Small intestine (tissue), 7 donors: ENCODE data around the gene SCUBE3. TPM values are rescaled to one million over a fixed set of nuclear protein-coding genes. Genes with fewer than 3 reads are reported as not detected.
A peak's percentile ranks its signal among the peaks of the same experiment; 100 is the strongest.

Experiments
- DNase-seq, 2 donors: peaks; one replicate each; pipeline versions ENCODE4 v3.0.0 to v3.0.0-alpha.2; 2013
- FAIRE-seq: peaks from 2 replicates; lab custom pipeline; 2012; peaks lifted over from hg19 to GRCh38; lab: Jason Lieb, UNC
- H3K27ac ChIP-seq, 3 donors: one replicate each; pipeline ENCODE4 v1.5.1; 2013; ENCODE audit warnings: low read length in 2 of 3, mild to moderate bottlenecking in 2 of 3, control low read depth in 1 of 3, inconsistent platforms in 1 of 3, low read depth in 1 of 3, moderate library complexity in 1 of 3
- H3K27me3 ChIP-seq, 3 donors: one replicate each; pipeline ENCODE4 v1.6.1; 2013; ENCODE audit warnings: low read length in 3 of 3, inconsistent platforms in 1 of 3; ENCODE audit not compliant: control insufficient read depth in 3 of 3, insufficient read depth in 3 of 3
- H3K36me3 ChIP-seq, 3 donors: one replicate each; pipeline ENCODE4 v1.6.1; 2013; ENCODE audit warnings: low read length in 3 of 3, inconsistent platforms in 1 of 3, low read depth in 1 of 3, mild to moderate bottlenecking in 1 of 3, moderate library complexity in 1 of 3; ENCODE audit not compliant: control insufficient read depth in 3 of 3, insufficient read depth in 2 of 3
- H3K4me1 ChIP-seq, 3 donors: one replicate each; pipeline ENCODE4 v1.6.1; 2013; ENCODE audit warnings: low read length in 2 of 3, inconsistent platforms in 1 of 3, low read depth in 1 of 3, mild to moderate bottlenecking in 1 of 3, moderate library complexity in 1 of 3; ENCODE audit not compliant: control insufficient read depth in 3 of 3, insufficient read depth in 2 of 3
- H3K4me3 ChIP-seq, 3 donors: one replicate each; pipeline ENCODE4 v1.5.1; 2013; ENCODE audit warnings: low read length in 3 of 3, control low read depth in 1 of 3, inconsistent platforms in 1 of 3, low read depth in 1 of 3, mild to moderate bottlenecking in 1 of 3, moderate library complexity in 1 of 3
- H3K9me3 ChIP-seq, 2 donors: one replicate each; pipeline ENCODE4 v1.6.1; 2013; ENCODE audit warnings: low read depth in 1 of 2, low read length in 1 of 2; ENCODE audit not compliant: control insufficient read depth in 2 of 2, insufficient read depth in 1 of 2
- WGBS, 3 donors: extraction: QIAGEN DNeasy Blood & Tissue Kit; methylation state at CpG; one replicate each; pipeline ENCODE4 v1.1.7; 2013; 5-methylcytosine and 5-hydroxymethylcytosine counted together
- polyA plus RNA-seq, 4 donors: library from polyadenylated mRNA; stranded (reverse) in 3 of 4; unstranded in 1 of 4; fragments of 200-250 nt in 3 of 4; fragments of 120-200 nt in 1 of 4; gene quantifications; one replicate each; pipeline versions ENCODE4 v1.2.1 to v1.2.3, GENCODE V29; 2013
- donor health status: healthy with polysubstance abuse.
- donor health status: control.
- donor health status: control.
- donor health status: Bipolar disorder and iron deficiency.
- donor health status: healthy.

Gene SCUBE3
- polyA plus RNA-seq, 4 donors: 0.12 to 3.0 TPM; not detected in 2

- Histone ChIP-seq H3K36me3 (no peaks in the 10 kb centered on the region), H3K27ac (no peak overlapping the region), H3K9me3 (no peaks in the 10 kb centered on the region), H3K4me3 (no peak overlapping the region), H3K27me3 (peaks cover 0 to 4% (median 0%) of the 10 kb centered on the region in 3 donors), H3K4me1 (peaks cover 0 to 15% (median 4%) of the 10 kb centered on the region in 3 donors)
- WGBS, 3 donors: 79 to 88% (median 83%) methylated on average over 2 of the region's 2 CpGs
- FAIRE-seq (no peak), DNase-seq (no peak)
These were observed 36.2 kb upstream of the SCUBE3 start for GRCh38 chr6:35177596-35177995.

GRCh38 chr6:35178012-35178411 is 35.7 kb upstream of the SCUBE3 start:
- Histone ChIP-seq H3K27me3 (peaks cover 0 to 4% (median 0%) of the 10 kb centered on the region in 3 donors), H3K4me1 (peaks cover 0 to 15% (median 4%) of the 10 kb centered on the region in 3 donors), H3K36me3 (no peaks in the 10 kb centered on the region), H3K9me3 (no peaks in the 10 kb centered on the region), H3K27ac (no peak overlapping the region), H3K4me3 (no peak overlapping the region)
- FAIRE-seq (no peak), DNase-seq (no peak)
- WGBS, 3 donors: 87 to 93% (median 93%) methylated on average over 2 of the region's 2 CpGs

GRCh38 chr6:35178932-35179832 is 34.6 kb upstream of the SCUBE3 start:
- H3K4me1 ChIP-seq: peaks cover 0 to 15% (median 4%) of the 10 kb centered on the region in 3 donors
- H3K9me3 ChIP-seq: no peaks in the 10 kb centered on the region
- peaks cover 0 to 4% (median 0%) of the 10 kb centered on the region in 3 donors for H3K27me3 ChIP-seq
- WGBS, 3 donors: 64 to 76% (median 76%) methylated on average over 5 of the region's 5 CpGs
- DNase-seq: no peak
- no peak overlapping the region for H3K27ac ChIP-seq
- H3K36me3 ChIP-seq: no peaks in the 10 kb centered on the region
- FAIRE-seq: no peak
- H3K4me3 ChIP-seq: no peak overlapping the region

GRCh38 chr6:35179901-35180535 is 33.7 kb upstream of the SCUBE3 start:
- peaks cover 0 to 20% (median 4%) of the 10 kb centered on the region in 3 donors for H3K4me1 ChIP-seq
- H3K27me3 ChIP-seq: peaks cover 0 to 4% (median 0%) of the 10 kb centered on the region in 3 donors
- WGBS, 3 donors: 47 to 75% (median 49%) methylated on average over 2 of the region's 2 CpGs
- DNase-seq: no peak
- H3K4me3 ChIP-seq: no peak overlapping the region
- no peaks in the 10 kb centered on the region for H3K9me3 ChIP-seq
- H3K36me3 ChIP-seq: no peaks in the 10 kb centered on the region
- no peak for FAIRE-seq
- no peak overlapping the region for H3K27ac ChIP-seq

GRCh38 chr6:35181308-35181932 is 32.3 kb upstream of the SCUBE3 start:
- peak; percentile 19 to 21 for DNase-seq
- Histone ChIP-seq H3K4me1 (peaks cover 0 to 31% (median 4%) of the 10 kb centered on the region in 3 donors), H3K9me3 (no peaks in the 10 kb centered on the region), H3K4me3 (no peak overlapping the region), H3K27me3 (peaks cover 0 to 4% (median 0%) of the 10 kb centered on the region in 3 donors), H3K27ac (peak overlapping the region in 2 of 3 donors; percentile 26 to 32), H3K36me3 (no peaks in the 10 kb centered on the region)
- 30 to 61% (median 46%) methylated on average over 5 of the region's 5 CpGs for WGBS, 3 donors
- FAIRE-seq: no peak

- Histone ChIP-seq H3K9me3 (no peaks in the 10 kb centered on the region), H3K36me3 (no peaks in the 10 kb centered on the region), H3K27me3 (peaks cover 0 to 2% (median 0%) of the 10 kb centered on the region in 3 donors), H3K4me3 (peak overlapping the region in 2 of 3 donors; percentile 20 to 27), H3K4me1 (peaks cover 0 to 31% (median 4%) of the 10 kb centered on the region in 3 donors), H3K27ac (peak overlapping the region in 2 of 3 donors; percentile 32 to 69)
- FAIRE-seq: no peak
- WGBS, 3 donors: 16 to 28% (median 25%) methylated on average over 44 to 55 of the region's 55 CpGs
- peak; percentile 90 to 92 for DNase-seq
These were observed 31.7 kb upstream of the SCUBE3 start for GRCh38 chr6:35181933-35182612.

GRCh38 chr6:35183281-35183680 is 30.5 kb upstream of the SCUBE3 start:
- FAIRE-seq: no peak
- Histone ChIP-seq H3K4me3 (no peak overlapping the region), H3K4me1 (peaks cover 0 to 31% (median 4%) of the 10 kb centered on the region in 3 donors), H3K27me3 (no peaks in the 10 kb centered on the region), H3K36me3 (no peaks in the 10 kb centered on the region), H3K27ac (no peak overlapping the region), H3K9me3 (no peaks in the 10 kb centered on the region)
- DNase-seq: no peak
- 96 to 99% (median 97%) methylated on average over 2 of the region's 2 CpGs for WGBS, 3 donors
